Measurements from ENCODE around the gene RAMACL. TPM values are rescaled to one million over a fixed set of nuclear protein-coding genes. Genes with fewer than 3 reads are reported as not detected.
A peak's percentile ranks its signal among the peaks of the same experiment; 100 is the strongest.
"Not testable (repeated sequence)": the region's sequence is repeated elsewhere in the genome, so short reads cannot be mapped to it uniquely, and the experiment has no call there.

RAMACL gene
- total RNA-seq, 2 donors from 2014 or later, result 1.7 to 2.7 TPM

DNA sequence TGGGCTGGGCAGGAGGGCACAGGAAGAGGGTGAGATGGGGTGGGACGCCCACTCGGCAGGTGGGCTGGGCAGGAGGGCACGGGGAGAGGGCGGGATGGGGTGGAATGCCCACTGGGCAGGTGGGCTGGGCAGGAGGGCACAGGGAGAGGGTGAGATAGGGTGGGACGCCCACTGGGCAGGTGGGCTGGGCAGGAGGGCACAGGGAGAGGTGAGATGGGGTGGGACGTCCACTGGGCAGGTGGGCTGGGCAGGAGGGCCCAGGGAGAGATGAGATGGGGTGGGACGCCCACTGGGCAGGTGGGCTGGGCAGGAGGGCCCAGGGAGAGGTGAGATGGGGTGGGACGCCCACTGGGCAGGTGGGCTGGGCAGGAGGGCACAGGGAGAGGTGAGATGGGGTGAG lies 4.7 kb downstream of the RAMACL start:
- intact Hi-C loops (cut with DNase I), result not testable (repeated sequence)
- peak; percentile 49 for DNase-seq (ENCODE audit: low spot score)

DNA sequence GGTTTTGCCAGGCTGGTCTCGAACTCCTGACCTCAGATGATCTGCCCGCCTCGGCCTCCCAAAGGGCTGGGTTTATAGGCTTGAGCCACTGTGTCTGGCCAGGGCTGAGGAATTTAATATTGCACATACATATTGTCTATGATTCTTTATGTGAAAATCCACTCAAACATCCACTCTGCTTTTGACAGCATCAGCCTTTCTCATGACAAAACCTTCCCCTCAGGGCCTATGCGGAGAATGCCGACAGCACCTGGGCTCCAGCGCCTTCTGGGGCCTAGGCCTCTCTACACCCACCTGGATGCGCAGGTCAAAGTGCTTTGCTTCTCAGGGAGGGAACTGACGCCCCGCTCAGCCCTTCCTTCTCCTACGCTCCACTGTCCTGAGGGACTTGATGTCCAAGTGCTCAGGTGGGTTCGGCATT lies 5.4 kb downstream of the RAMACL start:
- intact Hi-C loops (cut with DNase I), result no loop called here
- DNase-seq (ENCODE audit: low spot score), result peak; percentile 54

DNA sequence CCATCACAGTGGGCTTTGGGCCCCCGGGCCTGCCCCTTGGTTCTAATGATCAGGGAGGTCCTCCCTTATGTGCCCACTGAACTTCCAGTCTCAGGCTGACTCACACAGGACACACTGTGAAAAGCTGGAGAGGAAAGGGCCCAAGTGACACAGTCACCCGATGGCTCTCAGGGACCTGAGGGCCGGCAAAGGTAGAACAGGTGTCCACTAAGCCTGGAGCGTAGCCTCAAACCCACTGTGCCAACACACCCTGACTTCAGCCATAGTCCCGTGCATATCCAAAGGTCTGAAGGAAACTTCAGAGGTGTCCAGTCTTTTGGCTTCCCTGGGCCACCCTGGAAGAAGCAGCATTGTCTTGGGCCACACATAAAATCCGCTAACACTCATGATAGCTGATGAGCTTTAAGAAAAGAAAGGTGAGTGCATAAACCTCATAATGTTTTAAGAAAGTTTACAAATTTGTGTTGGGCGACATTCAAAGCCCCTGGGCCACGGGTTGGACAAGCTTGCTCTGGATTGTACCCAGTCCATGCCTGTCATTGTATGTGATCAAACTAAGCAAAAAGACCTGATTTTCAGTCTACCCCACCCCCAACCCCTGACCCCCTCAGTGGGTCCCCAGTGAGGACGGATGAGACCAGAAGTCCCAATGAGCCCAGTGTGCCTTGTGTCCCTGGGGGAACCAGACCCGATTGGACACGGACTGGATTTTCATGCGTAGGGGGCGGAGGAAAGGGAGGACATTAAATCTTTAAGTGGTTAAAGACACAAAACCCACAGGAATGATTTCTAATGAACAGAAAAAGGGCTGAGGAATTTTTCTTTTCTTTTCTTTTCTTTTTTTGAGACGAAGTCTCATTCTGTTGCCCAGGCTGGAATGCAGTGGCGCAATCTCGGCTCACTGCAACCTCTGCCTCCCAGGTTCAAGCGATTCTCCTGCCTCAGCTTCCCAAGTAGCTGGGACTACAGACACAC lies 6.1 kb downstream of the RAMACL start:
- intact Hi-C loops (cut with DNase I), result no loop called here
- peak; percentile 34 for DNase-seq (ENCODE audit: low spot score)

DNA sequence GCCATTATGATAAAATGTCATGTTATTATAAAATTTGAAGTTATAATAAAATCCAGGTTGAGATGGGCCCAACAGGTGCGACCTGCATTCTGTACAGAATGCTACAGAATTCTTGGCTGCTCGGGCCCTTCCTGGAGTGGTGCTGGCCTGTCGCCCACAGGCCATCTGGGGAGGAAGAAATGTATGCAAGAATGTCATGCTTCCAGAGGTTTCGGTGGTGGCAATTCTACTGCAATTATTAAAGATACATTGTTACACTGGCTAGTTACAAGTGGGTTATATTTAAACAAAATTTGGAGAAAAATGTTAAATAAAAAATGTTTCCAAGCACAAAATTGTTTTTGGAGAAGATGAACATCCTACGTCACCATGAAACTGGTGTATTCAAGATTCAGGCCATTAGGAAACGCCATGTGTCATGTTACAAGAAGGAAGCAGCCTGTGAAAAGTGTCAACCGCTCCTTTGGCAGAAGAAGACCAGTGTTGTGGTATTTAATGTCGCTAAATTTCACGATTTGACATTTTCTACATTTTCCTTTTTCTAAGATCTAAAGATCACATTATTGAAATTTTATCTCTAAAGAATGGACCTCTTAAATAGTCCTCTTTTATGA lies 7.1 kb downstream of the RAMACL start:
- no peak for DNase-seq (ENCODE audit: low spot score)
- intact Hi-C loops (cut with DNase I), result no loop called here

DNA sequence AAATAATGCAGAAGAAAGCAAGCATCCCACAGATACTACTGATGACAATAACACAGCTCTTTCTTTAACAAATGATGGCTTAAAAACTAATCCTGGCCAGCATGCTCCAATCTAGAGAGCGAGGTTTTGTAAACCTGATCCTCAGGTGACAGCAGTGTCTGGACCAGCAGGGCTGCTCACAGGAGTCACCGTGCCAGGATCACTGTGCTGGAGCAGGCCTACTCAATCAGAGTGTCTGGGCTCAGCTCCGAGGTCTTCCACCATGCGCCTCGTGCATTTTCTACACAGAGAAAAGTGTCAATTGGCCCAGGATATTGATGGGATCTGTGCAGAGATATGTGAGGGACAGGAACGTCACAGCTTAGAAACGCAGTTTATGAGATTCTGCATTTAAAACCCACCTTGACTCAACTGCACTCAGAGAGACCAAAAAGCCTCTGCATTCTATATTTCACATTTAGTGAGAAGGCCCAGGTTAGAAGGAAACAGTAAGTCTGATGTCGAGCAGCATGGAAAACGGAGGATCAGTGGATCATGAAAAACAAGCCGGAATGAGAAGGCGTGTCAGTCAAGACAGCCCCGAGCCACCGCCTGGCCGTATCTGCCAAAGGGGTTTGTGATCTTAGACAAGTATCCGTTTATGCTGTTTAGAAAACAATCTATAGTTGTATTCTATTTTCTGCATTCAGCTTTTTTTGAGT lies 7.8 kb downstream of the RAMACL start:
- intact Hi-C loops (cut with DNase I), result no loop called here
- peak; percentile 57 for DNase-seq (ENCODE audit: low spot score)

DNA sequence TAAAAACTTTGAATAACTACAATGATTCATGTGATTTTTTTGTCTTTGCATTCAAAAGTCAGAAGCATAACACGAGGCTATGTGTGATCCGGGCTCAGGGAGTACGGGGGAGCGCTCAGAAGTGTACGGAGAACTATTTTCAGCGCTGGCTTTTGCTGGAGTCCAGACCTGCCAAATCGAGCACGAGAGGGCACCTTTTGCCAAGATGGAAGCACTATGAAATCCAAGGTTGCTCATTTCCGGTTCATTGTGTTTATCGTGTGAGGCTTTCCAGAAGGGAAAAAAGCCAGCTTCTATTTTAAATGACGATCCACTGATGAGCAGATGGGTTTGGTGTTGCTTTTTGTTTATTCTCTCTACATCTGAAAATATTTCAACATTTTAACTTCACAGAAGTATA lies 11.3 kb downstream of the RAMACL start:
- intact Hi-C loops (cut with DNase I), result no loop called here

DNA sequence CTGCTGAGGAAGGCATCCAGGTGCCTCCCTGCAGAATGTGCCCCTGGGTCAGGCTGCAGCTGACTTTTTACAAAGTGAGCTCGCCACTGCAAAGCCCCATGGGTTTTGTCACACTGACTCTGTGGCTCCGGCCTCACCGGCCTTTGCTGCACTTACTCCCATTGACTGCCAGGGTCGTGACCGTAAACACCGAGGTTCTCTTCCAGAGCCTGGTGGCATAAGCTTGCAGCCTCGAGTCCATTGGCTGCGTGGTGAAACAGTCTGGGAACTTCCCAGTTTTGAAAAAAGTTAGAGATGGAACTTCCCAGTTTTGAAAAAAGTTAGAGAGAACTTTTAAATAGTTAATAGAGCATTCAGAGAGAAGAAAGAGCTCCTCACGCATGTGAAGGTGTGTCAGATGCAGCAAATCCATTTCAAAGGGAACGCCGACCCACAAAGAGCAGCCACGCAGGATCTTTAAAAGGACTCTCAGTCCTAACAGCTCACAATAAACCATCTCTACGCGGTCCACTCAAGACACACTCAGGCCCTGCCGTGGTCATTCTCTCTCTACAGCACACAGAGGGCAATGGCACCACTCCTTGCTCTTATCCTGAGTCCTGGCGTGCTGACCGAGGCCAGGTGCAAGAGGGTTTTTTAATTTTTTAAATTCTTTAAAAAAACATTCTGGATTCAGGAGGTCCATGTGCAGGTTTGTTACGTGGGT lies 12.8 kb downstream of the RAMACL start:
- intact Hi-C loops (cut with DNase I), result no loop called here
- peak; percentile 46 for DNase-seq (ENCODE audit: low spot score)

More for the DNA sequence above, 11.3 kb downstream of the RAMACL start:
- DNase-seq (ENCODE audit: low spot score), result peak; percentile 72

DNA sequence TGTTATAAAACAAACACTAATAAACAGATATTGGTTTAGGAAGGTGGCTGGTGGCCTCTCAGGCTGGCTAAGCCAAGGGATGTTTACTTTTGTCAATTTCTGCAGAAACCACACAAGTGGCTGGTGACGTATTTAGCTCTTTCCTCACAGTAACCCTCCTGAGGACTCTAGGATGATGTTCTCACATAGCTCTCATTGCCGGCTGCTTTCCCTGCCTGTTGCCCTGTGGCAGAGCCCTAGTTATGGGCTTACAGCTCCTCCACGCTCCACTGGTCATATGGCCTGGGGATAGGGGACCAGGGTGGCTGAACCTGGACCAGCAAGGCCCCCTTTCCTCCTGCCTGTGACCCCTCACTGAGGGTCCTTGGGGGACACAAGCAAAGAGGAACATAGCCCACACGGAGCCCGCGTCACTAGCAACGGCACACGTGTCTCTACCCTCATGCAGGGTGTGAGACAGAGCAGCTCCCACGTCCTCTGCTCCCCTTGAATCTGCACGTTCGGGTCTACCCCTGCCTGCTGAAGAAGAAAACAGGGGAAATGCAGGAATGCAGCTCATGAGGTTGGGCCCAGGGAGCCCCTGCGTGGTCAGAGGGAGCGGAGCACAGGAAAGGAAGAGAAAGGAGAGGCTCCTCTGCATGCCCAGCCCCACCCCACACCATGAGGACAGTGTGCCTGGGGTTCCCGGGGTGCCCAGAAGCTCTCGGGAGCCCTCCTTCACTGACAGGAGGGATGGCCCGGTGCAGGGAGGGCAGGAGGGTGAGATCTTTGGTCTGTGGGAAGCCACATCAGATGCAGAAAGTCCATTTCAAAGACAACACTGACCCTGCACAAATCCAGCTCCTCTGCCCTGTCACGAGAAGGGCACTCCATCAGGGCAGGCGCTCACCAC lies 13.9 kb downstream of the RAMACL start:
- peak; percentile 45 for DNase-seq (ENCODE audit: low spot score)

DNA sequence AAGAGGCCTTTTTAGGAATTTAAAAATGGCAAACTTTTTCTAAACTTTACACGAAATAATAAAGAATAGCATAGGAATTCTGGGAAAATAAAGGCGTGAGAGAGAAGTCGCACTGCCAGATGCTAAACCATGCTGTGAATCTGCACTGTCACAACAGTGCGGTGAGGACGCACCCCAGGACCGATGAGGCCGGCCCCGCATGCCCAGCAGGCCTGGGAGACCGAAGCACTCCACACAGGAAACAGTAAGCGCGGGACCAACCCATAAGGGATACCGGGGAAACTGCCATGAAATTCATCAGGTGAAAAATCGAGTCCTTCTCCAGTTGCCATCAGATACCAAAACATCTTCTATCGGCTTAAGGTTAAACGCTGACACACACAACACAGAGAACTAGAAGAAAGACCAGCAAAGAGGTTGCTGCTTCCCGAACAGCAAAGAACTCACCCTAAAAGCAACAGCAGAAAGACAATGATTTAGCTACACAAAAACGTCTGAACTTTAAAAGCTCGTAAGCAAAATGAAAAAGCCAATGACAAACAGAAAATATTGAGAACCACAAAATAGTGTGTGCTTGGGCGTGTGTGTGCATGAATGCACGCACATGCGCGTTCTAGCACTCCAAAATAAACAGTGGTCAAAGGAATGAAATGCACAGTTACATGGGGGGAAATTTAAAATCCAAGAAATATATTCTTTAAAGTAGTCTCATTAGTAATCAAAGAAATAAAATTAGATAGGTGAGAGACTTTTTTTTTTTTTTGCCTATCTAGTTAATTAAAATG lies 15.4 kb downstream of the RAMACL start:
- no peak for DNase-seq (ENCODE audit: low spot score)
- intact Hi-C loops (cut with DNase I), result no loop called here

More for the DNA sequence above, 13.9 kb downstream of the RAMACL start:
- intact Hi-C loops (cut with DNase I), result no loop called here

DNA sequence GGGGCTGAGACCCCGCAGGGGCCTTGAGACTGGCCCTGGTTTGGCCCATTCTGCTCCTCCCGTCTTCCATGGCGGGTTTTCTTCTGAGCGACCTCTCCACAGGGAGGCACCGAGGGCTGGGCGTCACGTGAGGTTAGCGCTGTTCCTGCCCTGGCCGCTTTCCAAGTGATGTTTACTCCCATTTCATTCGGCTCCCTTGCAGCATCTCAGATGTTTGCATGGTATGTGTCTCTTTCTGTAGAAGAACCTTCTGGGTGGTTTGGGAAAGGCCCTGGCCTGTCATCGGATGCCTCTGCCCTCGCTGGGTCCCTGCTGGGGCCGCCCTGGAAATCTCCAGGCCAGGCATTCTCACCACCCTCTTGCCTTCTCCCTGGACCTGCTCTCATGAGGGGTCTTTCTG lies 17.3 kb downstream of the RAMACL start:
- intact Hi-C loops (cut with DNase I), result loop anchor here in 1 of 2 donors (10.0 kb wide), 1 partner anchor 944 kb away; no protein-coding TSS in a partner anchor
- DNase-seq (ENCODE audit: low spot score), result peak; percentile 72

DNA sequence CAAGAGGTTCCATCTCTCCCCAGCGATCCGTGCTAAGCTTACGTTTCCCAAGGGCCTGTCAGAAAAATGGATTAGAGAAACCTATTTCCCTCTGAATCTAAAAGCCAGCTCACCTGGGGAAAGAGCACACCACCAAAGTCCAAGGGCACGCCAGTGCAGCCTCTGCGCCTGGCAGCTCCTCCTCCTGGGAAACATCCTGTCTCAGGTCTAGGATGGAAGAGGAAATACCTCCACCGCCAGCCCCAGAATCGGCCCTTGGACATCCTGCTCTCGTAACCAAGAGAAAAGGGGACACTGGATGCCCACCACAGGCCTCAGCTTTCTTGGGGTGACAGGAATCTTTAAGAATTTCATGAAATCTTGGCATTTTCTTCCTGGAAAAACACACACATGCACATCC lies 18.7 kb downstream of the RAMACL start:
- DNase-seq (ENCODE audit: low spot score), result peak; percentile 75
- intact Hi-C loops (cut with DNase I), result loop anchor here in 1 of 2 donors (10.0 kb wide), 1 partner anchor 943 kb away; no protein-coding TSS in a partner anchor

DNA sequence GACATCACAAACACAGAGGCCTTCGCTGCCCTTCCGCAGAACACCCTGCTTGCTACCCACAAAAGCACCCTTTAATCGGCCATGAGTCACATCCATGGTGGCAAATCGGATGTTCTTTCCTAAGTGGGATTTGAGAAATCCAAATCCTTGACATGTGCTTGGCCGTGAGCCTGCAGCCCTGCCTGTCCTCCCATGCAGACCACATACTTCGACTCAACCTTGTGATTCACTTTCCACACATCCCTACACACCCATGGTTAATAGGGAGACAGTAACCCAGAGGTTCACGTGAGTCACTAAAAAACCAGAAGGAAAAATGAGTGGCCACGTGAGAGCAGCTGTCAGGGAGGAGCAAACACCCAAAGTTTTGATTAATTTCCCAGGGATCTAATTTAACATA lies 19.4 kb downstream of the RAMACL start:
- intact Hi-C loops (cut with DNase I), result loop anchor here in 1 of 2 donors (10.0 kb wide), 1 partner anchor 942 kb away; no protein-coding TSS in a partner anchor
- DNase-seq (ENCODE audit: low spot score), result peak; percentile 63

DNA sequence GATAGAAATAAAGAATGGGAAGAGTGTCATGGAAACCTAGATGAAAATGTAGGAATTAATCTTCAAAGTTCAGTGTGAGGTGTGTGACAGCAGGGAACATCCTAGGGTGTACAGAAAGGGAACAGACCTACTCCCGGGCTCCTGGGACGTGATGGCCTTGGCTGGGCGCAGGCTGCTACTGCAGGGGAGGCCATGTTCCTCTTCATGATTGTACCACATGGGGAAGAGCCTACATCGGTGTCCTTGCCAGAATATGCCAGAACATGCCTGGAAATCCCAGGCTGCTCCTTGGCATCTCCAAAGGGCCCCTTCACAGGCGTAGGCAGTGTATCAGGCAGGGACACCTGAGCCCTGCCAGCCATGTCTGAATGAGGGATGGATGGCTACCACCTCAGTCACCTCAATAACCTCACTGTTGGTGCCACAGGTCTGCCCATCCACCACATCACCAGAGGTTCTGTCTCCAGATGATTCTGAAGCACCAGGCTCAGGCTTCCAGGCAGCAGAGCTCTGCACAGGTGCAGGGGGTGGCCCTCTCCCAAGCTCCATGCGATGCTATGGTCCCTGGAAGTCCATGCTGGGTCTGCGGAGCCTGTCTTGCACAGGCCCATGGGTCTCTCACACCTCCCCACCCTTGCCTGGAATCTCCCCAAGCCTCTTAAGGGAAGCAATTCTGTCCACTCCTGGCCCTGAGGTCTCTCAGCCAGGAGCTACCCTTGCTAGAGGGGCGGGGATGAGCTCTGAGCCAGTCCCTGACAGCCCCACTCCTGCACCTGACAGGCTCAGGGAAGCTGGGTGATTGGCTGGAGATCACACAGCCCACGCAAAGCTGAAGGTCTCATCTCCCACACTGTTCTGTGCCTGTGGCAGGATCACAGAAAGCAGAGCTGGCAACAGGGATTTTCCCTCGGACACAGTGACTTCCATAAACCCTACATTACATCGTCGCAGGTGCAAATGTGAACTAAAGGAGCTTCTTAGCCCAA lies 20.2 kb downstream of the RAMACL start:
- intact Hi-C loops (cut with DNase I), result loop anchor here in 1 of 2 donors (10.0 kb wide), 1 partner anchor 942 kb away; no protein-coding TSS in a partner anchor
- DNase-seq (ENCODE audit: low spot score), result peak; percentile 78

DNA sequence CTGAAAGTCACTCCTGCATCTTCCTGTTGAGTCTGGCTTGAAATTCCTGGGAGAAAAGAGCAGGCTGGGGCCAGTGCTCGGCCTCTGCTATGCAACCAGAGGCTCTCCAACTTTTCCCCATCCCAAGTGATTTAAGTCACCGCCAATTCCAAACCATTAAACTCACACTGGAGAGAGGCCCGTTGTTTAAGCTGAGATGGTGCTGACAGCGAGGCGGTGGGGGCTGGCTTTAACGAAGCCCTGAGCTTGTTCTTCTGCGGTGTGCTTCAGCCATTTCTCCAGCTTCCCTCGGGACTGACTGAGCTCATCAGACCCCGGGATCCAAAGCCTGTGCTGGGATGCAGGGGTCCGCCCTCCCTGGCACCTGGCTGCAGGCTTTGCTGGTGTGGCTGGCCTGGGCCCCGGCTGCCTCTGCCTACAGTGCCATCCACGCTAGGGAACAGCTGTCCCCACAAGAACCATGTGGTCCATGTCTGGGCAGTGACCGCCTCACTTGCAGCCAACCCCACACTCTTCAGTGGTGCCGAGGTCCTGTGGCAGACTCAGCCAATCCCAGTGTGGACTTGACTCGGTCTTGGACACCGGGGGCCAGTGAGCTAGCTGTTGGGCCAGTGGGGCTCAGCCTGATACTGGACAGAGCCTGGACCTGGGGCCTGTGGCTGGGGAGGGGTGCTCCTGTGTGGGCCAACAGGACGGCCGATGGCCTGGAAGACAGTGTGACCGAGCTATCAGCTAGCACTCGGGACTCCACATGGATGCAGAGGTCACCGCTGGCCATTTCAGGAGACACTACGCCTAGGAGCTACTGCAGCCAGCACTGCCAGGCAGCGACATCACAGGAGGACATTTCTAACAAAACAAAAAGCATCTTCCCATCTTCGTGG lies 21.2 kb downstream of the RAMACL start:
- intact Hi-C loops (cut with DNase I), result loop anchor here in 1 of 2 donors (10.0 kb wide), 1 partner anchor 941 kb away; no protein-coding TSS in a partner anchor
- DNase-seq (ENCODE audit: low spot score), result peak; percentile 81

DNA sequence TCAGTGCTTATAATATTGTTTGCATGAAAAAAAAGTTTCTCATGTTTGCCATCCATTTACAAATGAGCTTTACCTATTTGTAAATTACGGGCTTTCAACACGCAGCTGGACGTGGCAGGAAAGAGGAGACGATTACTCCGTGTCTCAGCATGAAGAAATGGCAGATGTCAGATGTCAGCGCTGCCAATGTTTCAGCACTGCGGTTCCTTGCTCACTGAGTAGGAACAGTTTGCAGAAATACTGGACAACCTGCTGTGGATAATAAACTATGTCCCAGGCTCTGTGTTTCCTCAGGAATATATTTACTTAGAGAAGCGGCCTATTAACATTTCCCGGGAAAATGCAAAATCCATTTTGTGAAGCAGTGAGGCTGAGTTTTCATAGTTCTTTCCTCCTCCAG lies 22.7 kb downstream of the RAMACL start:
- intact Hi-C loops (cut with DNase I), result loop anchor here in 1 of 2 donors (10.0 kb wide), 1 partner anchor 939 kb away; no protein-coding TSS in a partner anchor
- DNase-seq (ENCODE audit: low spot score), result no peak

Measured in posterior vena cava (tissue), 2 donors.